ENCODE results near the gene SLX4.
"Not testable (repeated sequence)": the region's sequence is repeated elsewhere in the genome, so short reads cannot be mapped to it uniquely, and the experiment has no call there.

The SLX4 gene

DNA sequence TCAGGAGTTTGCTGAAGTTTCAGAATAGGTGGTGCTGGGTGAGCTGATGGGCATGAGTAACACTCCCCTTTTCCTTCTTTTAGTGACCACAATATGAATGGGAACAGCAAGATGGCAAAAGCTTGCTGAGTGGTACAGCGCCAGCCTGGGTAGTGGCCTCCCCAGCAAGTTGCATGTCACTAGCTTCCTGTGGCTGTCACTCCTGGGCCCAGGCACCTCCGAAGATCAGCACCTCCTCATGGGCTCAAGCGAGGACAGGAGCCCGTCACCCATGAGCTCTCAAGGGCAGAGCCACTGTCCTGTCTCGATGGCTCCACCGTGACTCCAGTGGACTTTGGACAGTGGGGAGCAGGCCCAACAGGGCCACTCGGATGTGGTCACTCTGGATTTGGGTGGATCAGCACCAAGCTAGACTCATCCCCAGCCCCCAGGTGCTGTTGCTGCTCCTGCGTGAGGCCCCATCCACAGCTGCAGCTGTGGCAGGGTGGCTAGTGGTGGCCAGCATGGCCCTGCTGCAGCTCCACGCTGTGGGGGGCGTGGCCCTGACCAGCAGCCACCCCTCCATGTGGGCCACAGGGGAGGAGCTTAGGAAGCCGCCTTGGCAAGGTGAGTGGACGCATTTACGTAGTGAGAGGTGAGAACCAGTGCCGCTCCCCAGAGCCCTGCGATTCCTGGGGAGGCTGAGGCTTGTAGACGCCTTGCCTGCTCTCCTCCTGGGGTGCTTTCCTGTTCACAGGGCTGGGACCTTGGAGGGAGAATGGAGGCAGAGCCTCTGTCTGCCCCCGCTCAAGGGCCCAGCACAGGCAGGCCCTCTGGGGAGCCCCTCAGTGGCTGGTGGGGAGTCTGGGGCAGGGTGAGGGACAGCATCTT is 29.5 kb upstream of the SLX4 start:
- DNase-seq, result no peak

DNA sequence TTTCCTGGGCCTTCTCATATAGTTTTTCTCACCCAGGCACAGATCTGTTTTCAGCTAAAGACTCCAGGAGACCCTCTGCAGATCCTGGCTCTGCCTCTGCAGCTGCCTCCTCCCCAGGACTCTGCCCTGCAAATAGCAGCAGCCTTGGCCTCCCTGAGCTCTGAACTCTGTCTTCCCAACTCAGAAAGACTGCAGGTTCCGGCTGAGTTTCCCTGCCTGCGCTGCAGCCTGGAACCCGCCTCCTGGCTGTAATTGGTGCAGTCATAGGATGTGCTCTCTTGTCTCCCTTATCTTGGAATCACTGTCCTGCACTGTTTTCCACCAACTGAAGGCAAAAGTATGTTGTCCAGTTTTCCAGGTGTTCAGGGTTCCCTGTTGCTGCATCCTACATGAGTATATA is 28.8 kb upstream of the SLX4 start:
- no peak for DNase-seq

GRCh38 chr16:3638916-3639644 is 27.7 kb upstream of the SLX4 start:
- no peak for DNase-seq

GRCh38 chr16:3637371-3637923 is 26.0 kb upstream of the SLX4 start:
- no peak for DNase-seq

DNA sequence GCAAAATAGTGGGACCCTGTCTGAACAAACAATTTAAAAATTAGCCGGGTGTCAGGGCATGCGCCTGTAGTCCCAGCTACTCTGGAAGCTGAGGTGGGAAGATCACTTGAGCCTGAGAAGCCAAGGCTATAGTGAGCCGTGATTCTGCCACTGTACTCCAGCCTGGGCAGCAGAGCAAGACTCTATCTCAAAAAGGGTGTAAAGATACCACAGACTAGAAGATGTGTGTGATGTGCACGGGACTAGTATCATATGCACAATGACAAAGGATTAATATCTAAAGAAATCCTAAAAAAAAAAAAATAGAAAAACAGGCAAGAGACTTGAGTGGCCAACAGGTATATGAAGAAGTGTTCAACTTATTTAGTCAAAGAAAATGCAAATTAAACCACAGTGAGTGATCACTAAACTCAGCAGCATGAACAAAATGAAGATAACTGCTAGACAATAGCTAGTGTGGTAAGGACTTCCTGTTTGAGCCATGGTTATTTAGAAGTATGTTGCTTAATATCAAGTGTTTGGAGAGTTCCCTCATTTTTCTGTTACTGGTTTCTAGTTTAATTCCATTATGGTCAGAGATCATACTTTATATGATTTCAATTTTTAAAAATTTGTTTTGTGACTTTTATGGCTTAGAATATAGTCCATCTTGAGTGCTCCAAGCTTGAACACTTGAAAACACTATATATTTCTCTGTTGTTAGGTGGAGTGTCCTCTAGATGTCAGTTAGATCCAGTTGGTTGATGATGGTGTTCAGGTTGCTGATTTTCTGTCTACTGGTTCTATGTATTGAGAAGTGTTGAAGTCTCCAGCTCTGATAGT is 14.7 kb upstream of the SLX4 start:
- DNase-seq, result no peak

DNA sequence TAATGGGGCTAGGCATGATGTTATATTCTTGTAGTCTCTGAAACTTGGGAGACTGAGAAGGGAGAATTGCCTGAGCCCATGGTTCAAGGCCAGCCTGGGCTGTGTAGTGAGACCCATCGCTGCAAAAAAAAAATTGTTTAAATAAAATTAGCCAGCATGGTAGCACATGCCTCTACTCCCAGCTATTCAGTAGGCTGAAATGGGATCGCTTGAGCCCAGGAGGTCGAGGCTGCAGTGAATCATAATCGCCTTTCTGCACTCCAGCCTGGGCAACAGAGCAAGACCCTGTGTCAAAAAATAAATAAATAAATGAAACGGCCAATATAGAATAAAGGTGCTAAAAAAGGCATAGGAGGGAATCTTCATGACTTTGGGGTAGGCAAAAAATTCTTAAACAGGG is 13.9 kb upstream of the SLX4 start:
- DNase-seq, result no peak

- DNase-seq, result no peak
Measured at GRCh38 chr16:3623642-3624041, 12.2 kb upstream of the SLX4 start.

DNA sequence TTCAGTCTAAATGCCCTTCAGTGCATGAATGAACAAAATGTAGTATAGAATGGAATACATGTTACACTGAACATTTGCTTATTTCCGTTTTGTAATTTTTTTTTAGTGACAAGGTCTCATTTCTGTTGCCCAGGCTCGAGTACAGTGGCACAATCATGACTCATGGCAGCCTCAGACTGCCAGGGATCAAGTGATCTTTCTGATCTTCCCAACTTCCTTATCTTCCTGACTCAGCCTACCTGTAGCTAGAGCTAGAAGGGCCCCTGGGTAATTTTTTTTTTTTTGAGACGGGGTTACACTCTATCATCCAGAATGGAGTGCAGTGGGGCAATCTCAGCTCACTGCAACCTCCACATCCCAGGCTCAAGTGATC is 7.3 kb upstream of the SLX4 start:
- no peak for DNase-seq

DNA sequence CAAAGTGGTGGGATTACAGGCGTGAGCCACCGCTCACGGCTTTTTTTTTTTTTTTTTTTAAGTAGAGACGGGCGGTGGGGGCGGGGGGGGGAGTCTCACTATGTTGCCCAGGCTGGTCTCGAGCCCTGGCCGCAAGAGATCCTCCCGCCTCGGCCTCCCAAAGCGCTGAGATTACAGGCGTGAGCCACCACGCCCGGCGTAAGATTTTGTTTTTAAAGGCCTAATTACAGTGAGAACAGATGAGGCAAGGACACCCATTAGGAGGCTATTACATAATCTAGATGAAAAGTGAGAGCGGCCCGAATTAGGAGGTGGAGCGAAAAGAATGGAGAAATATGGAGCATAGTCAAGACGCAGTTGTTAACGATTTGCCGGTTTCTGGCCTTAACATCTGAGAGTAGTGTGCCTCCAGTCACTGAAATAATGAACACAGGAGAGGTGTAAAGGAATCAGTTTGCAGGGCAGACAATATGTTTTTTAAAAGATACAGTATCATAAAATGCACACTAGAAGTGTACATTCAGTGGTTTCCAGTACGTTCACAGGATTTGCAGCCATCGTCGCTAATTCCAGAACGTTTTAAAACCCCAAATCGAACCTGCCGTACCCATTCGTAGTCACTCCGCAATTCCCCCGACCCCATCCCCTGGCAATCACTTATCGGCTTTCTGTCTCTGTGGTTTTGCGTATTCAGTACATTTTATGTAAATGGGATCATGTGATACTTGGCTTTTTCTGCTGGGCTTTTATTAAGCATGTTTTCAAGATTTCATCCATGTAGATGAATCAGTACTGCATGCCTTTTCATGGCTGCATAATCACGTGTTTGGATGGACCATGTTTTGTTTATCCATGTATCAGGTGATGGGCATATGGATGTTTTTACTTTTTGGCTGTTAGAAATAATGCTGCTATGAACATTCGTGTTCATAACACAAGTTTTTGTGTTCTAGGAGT is 1.4 kb upstream of the SLX4 start:
- no peak for DNase-seq

- no peak for DNase-seq
Measured at GRCh38 chr16:3610698-3611145, 684 bp downstream of the SLX4 start.

- DNase-seq, result no peak
Measured at GRCh38 chr16:3609895-3610697, 1.3 kb downstream of the SLX4 start.

DNA sequence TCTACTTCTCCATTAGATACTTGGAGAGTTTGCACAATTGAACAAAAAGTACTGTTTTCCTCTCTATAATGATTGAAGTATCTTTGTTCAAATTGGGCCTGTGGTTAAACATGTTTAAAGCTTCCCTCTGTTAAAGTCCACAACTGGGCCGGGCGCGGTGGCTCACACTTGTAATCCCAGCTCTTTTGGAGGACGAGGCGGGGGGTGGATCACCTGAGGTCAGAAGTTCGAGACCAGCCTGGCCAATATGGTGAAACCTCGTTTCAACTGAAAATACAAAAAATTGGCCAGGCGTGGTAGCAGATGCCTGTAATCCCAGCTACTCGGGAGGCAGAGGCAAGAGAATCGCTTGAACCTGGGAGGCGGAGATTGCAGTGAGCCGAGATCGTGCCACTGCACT is 2.4 kb downstream of the SLX4 start:
- DNase-seq, result not testable (repeated sequence)

DNA sequence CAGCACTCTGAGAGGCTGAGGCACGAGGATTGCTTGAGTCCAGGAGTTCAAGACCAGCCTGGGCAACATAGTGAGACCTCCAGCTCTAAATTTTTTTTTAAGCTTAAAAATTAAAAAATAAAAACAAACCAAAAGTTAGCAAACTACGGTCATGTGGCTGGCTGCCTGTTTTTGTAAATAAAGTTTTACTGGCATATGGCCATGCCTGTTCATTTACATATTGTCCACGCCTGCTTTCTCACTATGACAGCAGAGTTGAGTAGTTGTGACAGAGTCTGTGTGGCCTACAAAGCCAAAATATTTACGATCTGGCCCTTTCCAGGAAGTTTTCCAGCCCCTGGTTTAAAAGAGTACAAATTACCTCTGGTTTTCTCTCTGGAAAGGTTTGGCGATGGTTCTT is 3.3 kb downstream of the SLX4 start:
- no peak for DNase-seq

GRCh38 chr16:3607634-3608033 is 3.8 kb downstream of the SLX4 start:
- no peak for DNase-seq

GRCh38 chr16:3607161-3607560 is 4.2 kb downstream of the SLX4 start:
- DNase-seq, result no peak

DNA sequence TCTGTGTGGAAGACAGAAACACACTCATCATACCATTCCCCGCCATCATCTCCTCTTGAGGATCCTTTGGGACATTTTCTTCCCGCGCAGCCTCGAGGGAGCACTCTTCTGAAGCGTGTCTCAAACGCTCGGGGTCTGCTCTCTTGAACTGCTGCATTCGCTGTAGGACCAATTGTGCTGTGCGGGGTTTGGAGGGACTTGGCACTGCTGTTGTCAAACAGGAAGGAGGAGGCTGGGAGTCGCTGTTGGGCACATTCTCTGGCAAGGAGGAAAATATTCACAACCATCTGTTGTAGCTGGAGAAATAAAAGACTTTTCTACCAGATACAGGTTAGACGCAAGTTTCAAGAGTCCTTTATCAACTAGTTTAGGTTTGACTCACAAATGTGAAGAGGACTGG is 5.0 kb downstream of the SLX4 start:
- DNase-seq, result no peak

DNA sequence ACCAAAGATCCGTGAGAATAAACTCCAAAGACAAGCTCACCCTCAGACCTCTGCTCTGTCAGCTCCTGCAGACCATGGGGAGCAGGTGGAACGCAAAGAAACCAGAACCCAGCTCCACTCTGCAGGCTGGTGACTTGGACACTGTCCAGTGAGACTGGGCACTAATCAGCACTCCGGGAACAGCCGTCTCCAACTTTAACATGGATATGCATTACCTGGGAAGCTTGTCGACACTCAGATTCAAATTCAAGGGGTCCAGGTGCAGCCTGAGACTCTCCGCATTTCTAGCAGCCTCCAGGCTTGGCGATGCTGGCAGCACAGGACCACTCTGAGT is 9.1 kb downstream of the SLX4 start:
- no peak for DNase-seq

GRCh38 chr16:3601614-3602319 is 9.6 kb downstream of the SLX4 start:
- no peak for DNase-seq

DNA sequence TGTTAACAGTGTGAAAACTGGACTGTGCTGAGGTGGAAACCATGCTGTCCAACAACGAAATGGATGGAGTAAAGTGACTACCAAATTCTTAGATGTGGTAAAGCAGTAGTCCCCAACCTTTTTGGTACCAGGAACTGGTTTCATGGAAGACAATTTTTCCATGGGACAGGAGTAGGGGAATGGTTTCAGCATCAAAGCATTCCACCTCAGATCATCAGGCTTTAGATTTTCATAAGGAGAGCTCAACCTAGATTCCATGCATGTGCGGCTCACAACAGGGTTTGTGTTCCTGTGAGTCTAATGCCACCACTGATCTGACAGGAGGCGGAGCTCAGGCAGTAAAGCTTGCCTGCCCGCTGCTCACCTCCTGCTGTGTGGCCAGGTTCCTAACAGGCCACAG is 11.5 kb downstream of the SLX4 start:
- no peak for DNase-seq

DNA sequence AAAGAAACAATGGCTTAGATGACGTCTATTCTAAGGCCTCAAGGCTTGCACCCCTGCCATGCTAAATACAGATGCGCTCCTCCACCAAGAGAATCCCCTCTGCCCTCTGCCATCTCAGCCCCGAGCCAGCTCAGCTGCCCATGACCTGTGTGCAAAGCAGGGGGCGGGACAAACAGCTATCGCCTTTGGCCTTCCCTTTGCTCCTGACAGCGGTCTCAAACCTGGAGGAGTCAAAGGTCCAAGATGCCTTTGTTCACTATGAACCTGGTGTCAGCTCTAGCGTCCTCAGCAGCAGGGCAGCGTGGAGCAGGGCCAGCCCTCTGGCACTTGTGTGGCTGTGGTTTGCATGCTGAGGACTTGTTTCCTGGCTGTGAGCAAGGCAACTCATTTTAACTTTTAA is 12.3 kb downstream of the SLX4 start:
- DNase-seq, result no peak

DNA sequence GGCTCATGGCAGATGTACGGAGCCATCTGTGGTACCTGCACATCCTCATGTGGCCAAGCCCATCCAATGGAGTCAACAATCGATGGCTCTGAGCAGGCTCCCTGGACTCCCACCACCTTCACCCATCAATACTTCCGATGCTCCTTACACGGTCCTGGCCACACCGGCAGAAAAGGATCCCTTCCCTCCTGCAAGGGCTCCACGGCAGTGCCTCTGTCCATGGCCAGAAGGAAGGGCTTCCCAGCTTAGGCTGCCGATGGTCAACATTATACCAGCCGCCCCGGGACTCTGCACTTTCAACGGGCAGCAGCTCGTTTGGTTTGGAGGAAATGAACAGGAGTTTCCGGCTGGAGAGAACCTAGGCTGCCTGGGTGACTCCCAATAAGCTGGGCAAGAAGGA is 13.2 kb downstream of the SLX4 start:
- DNase-seq, result no peak

Measured in left hindlimb (tissue), 1 donor.